Ishikawa (cell line): ENCODE measurements around the gene KIF17.

Source experiments
- CEBPB ChIP-seq: IDR thresholded peaks from 2 replicates; pipeline ENCODE4 v1.6.1; 2012
- CREB1 ChIP-seq: IDR thresholded peaks from 2 replicates; pipeline ENCODE4 v1.6.1; 2012; ENCODE audit warnings: low read depth
- EGR1 ChIP-seq: IDR thresholded peaks from 2 replicates; pipeline ENCODE4 v1.6.1; 2012
- EP300 ChIP-seq: IDR thresholded peaks from 2 replicates; pipeline ENCODE4 v1.6.1; 2012; ENCODE audit warnings: borderline replicate concordance
- FOXM1 ChIP-seq: IDR thresholded peaks from 2 replicates; pipeline ENCODE4 v1.6.1; 2012; ENCODE audit warnings: low read depth, borderline replicate concordance
- NFIC ChIP-seq: IDR thresholded peaks from 2 replicates; pipeline ENCODE4 v1.6.1; 2012
- RAD21 ChIP-seq: IDR thresholded peaks from 2 replicates; pipeline ENCODE4 v1.6.1; 2012; ENCODE audit warnings: low read depth
- TAF1 ChIP-seq: IDR thresholded peaks from 2 replicates; pipeline ENCODE4 v1.6.1; 2012; ENCODE audit warnings: low read depth, mild to moderate bottlenecking
- TCF12 ChIP-seq: IDR thresholded peaks from 2 replicates; pipeline ENCODE4 v1.6.1; 2012; ENCODE audit warnings: low read depth
- TEAD4 ChIP-seq: IDR thresholded peaks from 2 replicates; pipeline ENCODE4 v1.6.1; 2012
- YY1 ChIP-seq: IDR thresholded peaks from 2 replicates; pipeline ENCODE4 v1.6.1; 2012; ENCODE audit warnings: low read depth
- ZBTB7A ChIP-seq: IDR thresholded peaks from 2 replicates; pipeline ENCODE4 v1.6.1; 2012; ENCODE audit warnings: low read depth
- TF ChIP-seq, protein P1 (sequence below): IDR thresholded peaks from 2 replicates; pipeline ENCODE4 v1.6.1; 2012
- TF ChIP-seq, protein P2 (sequence below): IDR thresholded peaks from 2 replicates; pipeline ENCODE4 v1.6.1; 2012; ENCODE audit warnings: low read depth, mild to moderate bottlenecking
- TF ChIP-seq, protein P3 (sequence below): IDR thresholded peaks from 2 replicates; pipeline ENCODE4 v1.6.1; 2012

The KIF17 gene

DNA sequence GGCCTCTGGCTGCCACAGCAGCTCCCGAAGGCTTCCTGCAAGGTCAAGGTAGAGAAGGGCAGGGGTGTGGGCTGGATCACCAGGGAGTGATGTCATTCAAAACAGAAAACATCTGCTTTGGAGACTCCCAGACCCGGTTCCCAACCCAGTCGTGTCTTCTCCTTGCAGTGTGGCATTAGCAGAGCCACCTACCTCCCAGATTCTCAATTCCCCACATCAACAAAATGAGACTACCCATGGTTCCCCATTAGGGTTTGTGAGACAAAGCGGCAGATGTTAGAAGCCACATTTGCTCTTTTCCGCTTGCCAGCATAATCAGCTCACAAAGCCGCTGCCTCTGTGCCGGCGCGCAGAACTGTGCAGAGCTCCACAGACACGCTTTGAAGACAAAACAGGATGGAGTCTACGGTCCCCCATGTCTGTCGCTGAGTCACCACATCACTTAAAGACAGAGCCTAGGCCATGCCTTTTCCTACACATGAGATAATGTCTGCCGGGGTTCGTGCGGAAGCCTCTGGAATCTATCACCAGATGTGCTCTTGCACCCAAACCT lies 12.5 kb downstream of the KIF17 start:
- TF ChIP-seq EGR1: no peak
- no peak for TF ChIP-seq CEBPB
- no peak for TF ChIP-seq TEAD4
- TF ChIP-seq, protein P1, sequence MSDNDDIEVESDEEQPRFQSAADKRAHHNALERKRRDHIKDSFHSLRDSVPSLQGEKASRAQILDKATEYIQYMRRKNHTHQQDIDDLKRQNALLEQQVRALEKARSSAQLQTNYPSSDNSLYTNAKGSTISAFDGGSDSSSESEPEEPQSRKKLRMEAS: no peak
- TF ChIP-seq TCF12: no peak
- TF ChIP-seq, protein P2, sequence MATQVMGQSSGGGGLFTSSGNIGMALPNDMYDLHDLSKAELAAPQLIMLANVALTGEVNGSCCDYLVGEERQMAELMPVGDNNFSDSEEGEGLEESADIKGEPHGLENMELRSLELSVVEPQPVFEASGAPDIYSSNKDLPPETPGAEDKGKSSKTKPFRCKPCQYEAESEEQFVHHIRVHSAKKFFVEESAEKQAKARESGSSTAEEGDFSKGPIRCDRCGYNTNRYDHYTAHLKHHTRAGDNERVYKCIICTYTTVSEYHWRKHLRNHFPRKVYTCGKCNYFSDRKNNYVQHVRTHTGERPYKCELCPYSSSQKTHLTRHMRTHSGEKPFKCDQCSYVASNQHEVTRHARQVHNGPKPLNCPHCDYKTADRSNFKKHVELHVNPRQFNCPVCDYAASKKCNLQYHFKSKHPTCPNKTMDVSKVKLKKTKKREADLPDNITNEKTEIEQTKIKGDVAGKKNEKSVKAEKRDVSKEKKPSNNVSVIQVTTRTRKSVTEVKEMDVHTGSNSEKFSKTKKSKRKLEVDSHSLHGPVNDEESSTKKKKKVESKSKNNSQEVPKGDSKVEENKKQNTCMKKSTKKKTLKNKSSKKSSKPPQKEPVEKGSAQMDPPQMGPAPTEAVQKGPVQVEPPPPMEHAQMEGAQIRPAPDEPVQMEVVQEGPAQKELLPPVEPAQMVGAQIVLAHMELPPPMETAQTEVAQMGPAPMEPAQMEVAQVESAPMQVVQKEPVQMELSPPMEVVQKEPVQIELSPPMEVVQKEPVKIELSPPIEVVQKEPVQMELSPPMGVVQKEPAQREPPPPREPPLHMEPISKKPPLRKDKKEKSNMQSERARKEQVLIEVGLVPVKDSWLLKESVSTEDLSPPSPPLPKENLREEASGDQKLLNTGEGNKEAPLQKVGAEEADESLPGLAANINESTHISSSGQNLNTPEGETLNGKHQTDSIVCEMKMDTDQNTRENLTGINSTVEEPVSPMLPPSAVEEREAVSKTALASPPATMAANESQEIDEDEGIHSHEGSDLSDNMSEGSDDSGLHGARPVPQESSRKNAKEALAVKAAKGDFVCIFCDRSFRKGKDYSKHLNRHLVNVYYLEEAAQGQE: no peak
- no peak for TF ChIP-seq RAD21
- TF ChIP-seq ZBTB7A: no peak
- TF ChIP-seq TAF1: no peak
- TF ChIP-seq EP300: no peak
- TF ChIP-seq, protein P3, sequence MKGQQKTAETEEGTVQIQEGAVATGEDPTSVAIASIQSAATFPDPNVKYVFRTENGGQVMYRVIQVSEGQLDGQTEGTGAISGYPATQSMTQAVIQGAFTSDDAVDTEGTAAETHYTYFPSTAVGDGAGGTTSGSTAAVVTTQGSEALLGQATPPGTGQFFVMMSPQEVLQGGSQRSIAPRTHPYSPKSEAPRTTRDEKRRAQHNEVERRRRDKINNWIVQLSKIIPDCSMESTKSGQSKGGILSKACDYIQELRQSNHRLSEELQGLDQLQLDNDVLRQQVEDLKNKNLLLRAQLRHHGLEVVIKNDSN: no peak
- no peak for TF ChIP-seq CREB1

DNA sequence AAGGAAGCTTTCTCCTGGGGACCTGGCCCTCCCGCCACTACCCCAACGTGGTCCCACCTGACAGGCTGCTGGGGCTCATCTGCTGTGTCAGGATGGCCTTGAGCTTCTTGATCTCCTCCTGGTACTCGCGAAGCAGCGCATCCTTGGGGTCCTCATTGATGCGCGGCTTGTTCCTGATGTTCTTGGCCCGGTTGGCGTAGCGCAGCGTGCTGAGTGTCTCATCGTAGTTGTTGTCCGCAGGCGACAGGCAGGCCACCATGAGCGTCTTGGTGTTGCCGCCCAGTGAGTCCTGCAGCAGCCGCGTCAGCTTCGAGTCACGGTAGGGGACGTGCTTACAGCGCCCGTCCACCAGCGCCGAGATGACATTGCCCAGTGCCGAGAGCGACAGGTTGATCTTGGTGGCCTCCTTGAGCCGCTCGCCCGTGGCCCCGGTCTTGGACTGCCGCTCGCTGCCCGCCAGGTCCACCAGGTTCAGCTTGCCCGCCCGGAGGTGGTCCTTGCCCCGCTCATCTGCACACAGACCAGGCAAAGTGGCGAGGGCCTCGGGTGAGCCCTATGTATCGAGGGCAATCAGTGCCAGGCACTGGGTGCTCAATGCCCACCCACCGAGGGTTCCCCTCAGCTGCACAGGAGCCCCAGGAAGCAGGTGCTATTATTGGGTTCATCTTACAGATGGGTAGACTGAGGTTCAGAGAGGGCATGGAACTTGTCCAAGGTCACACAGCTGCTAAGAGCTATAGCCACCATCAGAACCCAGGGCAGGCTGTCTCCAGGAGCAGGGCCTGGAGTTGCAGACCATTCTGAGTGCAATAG lies 13.2 kb downstream of the KIF17 start:
- TF ChIP-seq, protein P3: no peak
- TF ChIP-seq NFIC: no peak
- no peak for TF ChIP-seq TEAD4
- TF ChIP-seq, protein P1: no peak
- no peak for TF ChIP-seq RAD21
- no peak for TF ChIP-seq CEBPB
- no peak for TF ChIP-seq ZBTB7A
- no peak for TF ChIP-seq FOXM1
- TF ChIP-seq EP300: no peak

DNA sequence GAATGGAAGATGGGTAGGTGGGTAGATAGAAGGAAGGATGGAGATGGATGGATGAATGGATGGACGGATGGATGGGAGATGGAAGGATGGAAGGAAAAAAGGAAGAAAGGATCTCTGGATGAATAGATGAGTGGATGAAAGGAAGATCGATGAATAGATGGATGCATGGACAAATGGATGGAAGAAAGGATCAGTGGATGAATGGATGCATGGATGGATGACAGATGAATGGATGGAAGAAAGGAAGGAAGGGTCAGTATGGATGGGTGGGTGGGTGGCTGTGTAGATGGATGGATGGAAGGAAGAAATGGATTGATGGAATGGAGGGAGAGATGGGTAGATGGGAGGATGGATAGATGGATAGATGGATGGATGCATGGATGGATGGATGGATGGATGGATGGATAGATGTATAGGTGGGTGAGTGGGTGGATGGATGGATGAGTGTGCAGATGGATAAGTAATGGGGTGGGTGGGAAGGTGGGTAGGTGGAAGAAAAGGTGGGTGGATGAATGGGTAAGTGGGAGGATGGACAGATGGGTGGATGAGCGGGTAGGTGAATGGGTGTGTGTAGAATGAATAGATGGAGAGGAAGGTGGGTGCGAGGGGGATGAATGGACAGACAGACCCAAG lies 14.6 kb downstream of the KIF17 start:
- TF ChIP-seq TEAD4 (no peak), TAF1 (no peak), FOXM1 (no peak), NFIC (no peak)
- TF ChIP-seq, protein P3: no peak
- TF ChIP-seq, protein P2: no peak

DNA sequence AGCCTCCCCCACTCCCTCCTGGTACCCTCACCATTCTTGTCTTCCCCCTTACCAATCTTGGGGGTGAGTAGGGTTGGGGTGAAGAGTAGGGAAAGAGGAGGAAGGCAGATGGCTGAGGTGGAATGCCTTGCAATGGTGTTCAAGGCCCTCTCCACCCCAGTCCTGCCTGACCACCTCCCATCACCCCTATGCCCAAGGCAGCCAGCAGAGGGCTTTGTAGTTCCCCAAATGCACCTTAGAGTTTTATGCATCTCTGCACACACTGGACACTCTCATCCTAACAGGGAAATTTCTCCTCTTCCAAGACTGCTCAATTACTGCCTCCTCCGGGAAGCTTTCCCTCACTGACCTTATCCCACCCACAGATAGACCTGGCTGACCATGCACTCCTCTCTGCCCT lies 15.4 kb downstream of the KIF17 start:
- TF ChIP-seq YY1 (no peak), TEAD4 (no peak), RAD21 (peak; percentile 44; the same call in 1 of the 2 replicates)
- TF ChIP-seq, protein P2: no peak
